OCI-LY7 (cell line): Measurements from ENCODE around the gene FBXO4. TPM values are rescaled to one million over a fixed set of nuclear protein-coding genes. Genes with fewer than 3 reads are reported as not detected.
"Not testable (repeated sequence)": the region's sequence is repeated elsewhere in the genome, so short reads cannot be mapped to it uniquely, and the experiment has no call there.

ENCODE experiments used
- BruUV-seq: library from RNA; stranded (reverse); fragments of 400-500 nt; replicated peaks from 2 replicates; lab custom pipeline; 2021; lab: Mats Ljungman, UMichigan
- CTCF ChIA-PET: fragments of 300-600 bp; sonication (Branson Sonifier 250); formaldehyde crosslinking; loops from one replicate; lab custom pipeline; 2022; ENCODE audit warnings: antibody characterized with exemption; ENCODE audit not compliant: unreplicated experiment; lab: Charles Lee
- POLR2A ChIA-PET: fragments of 300-600 bp; sonication (Branson Sonifier 250); formaldehyde crosslinking; loops from one replicate; lab custom pipeline; 2022; ENCODE audit warnings: antibody characterized with exemption; lab: Charles Lee
- DNase-seq: peaks from one replicate; pipeline ENCODE4 v3.0.0-alpha.2; 2015; ENCODE audit warnings: low spot score
- H2AFZ ChIP-seq: fragments of 200-600 bp; sonication (generic), shearing (Covaris generic); 2 replicates; pipeline ENCODE4 v1.6.1; 2014; ENCODE audit warnings: mild to moderate bottlenecking, antibody characterized with exemption, low read length, moderate library complexity
- H3K27ac ChIP-seq: fragments of 200-600 bp; sonication (generic); 2 replicates; pipeline ENCODE4 v1.5.1; 2014; ENCODE audit warnings: mixed run types, low read depth, mild to moderate bottlenecking, moderate library complexity, low read length, inconsistent platforms; ENCODE audit not compliant: poor library complexity, severe bottlenecking
- H3K36me3 ChIP-seq: fragments of 200-600 bp; sonication (generic); 2 replicates; pipeline ENCODE4 v1.6.1; 2014; ENCODE audit warnings: mild to moderate bottlenecking, antibody characterized with exemption, low read length, moderate library complexity, mixed read lengths; ENCODE audit not compliant: insufficient read depth
- H3K4me1 ChIP-seq: fragments of 200-600 bp; sonication (generic); 2 replicates; pipeline ENCODE4 v1.5.1; 2014; ENCODE audit warnings: mild to moderate bottlenecking, low read length; ENCODE audit not compliant: insufficient read depth, poor library complexity, severe bottlenecking
- H3K4me2 ChIP-seq: fragments of 200-600 bp; sonication (generic); 2 replicates; pipeline ENCODE4 v1.6.1; 2014; ENCODE audit warnings: mild to moderate bottlenecking, low read length
- H3K4me3 ChIP-seq: fragments of 200-600 bp; sonication (generic); 2 replicates; pipeline ENCODE4 v1.5.1; 2014; ENCODE audit warnings: mild to moderate bottlenecking, low read depth, low read length; ENCODE audit not compliant: poor library complexity, severe bottlenecking
- H3K79me2 ChIP-seq: fragments of 200-600 bp; sonication (generic); 2 replicates; pipeline ENCODE4 v1.6.1; 2016; ENCODE audit warnings: low read depth, mild to moderate bottlenecking, low read length, moderate library complexity, mixed read lengths; ENCODE audit not compliant: insufficient read depth
- H3K9me2 ChIP-seq: fragments of 200-600 bp; sonication (generic); 2 replicates; pipeline ENCODE4 v1.6.1; 2016; ENCODE audit warnings: mild to moderate bottlenecking, low read length, mixed read lengths; ENCODE audit not compliant: insufficient read depth
- H3K9me3 ChIP-seq: fragments of 200-600 bp; sonication (generic); 2 replicates; pipeline ENCODE4 v1.6.1; 2014; ENCODE audit warnings: mild to moderate bottlenecking, mixed run types, low read length, mixed read lengths
- H4K20me1 ChIP-seq: fragments of 200-600 bp; sonication (generic); 2 replicates; pipeline ENCODE4 v1.6.1; 2014; ENCODE audit warnings: mild to moderate bottlenecking, antibody characterized with exemption, low read length, moderate library complexity, mixed read lengths; ENCODE audit not compliant: insufficient read depth
- EZH2phosphoT487 ChIP-seq: fragments of 200-600 bp; sonication (generic); IDR thresholded peaks from 2 replicates; pipeline ENCODE4 v1.6.1; 2018; ENCODE audit warnings: low read depth, borderline replicate concordance, mild to moderate bottlenecking, mixed run types, antibody characterized with exemption, low read length, moderate library complexity, mixed read lengths
- intact Hi-C: fragments of 100-400 bp; cut with micrococcal nuclease; formaldehyde crosslinking; loops from one replicate; pipeline ENCODE4 v1.10.0; 2022; ENCODE audit not compliant: unreplicated experiment
- total RNA-seq, 2 experiments: library from RNA; depleted of rRNA in 1 of 2; stranded (reverse); fragments of >200 nt in 1 of 2; shearing (Covaris generic) in 1 of 2; gene quantifications; 2 replicates each; pipeline ENCODE4 v1.2.3, GENCODE V29; 2014 to 2022
- TF ChIP-seq, protein P1 (sequence below): fragments of 200-600 bp; sonication (generic); conservative IDR thresholded peaks from 2 replicates; pipeline ENCODE4 v1.5.1; 2014; ENCODE audit warnings: mild to moderate bottlenecking, antibody characterized with exemption, low read length, moderate library complexity, mixed read lengths

FBXO4 gene
- total RNA-seq, 2 experiments from 2014 or later: 0.40 TPM; not detected in 1

DNA sequence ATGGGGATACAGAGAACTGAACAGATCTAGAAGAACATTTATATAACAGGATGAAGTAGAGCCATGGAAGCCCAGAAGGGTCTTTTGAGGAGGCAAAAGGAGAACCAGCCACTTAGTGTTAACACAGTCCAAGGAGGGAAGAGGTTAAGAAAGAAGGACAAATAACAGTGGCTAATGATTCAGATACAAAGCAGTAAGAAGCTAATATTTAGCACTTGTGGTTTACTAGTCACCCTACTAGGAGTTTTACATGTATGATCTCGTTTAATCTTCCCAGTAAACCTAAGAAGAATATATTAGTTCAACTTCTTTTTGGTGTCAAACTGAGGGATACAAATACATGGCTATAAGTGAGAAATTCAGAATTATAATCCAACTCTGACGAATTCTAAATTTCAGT lies 7.7 kb downstream of the FBXO4 start:
- POLR2A ChIA-PET: interaction anchor here (0.7 kb wide), 1 partner anchor 43 kb away, joined by 3 read pairs; no protein-coding TSS in a partner anchor
- CTCF ChIA-PET: no interaction called here
- H3K36me3 ChIP-seq: no peaks in the 10 kb centered on the region

DNA sequence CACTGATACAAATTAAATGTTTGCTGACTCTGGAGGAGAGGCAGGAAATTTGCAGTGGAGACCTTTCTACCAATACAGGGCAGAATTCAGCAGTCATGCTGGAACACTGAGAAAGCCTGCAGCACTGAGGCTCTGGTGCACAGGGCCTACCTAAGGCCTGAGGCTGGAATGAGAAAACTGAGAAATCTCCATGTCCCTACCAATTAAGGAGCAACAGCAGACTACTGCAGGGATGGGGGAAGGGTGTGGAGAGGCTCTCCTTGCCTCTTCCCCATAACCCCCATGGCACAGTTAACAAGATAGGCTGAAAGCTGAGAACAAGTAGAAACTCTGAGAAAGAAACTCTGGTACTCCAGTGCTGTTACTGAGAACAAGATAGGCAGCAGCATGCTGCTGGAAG lies 10.5 kb downstream of the FBXO4 start:
- Histone ChIP-seq H3K4me2 (no peak overlapping the region), H3K9me3 (no peaks in the 10 kb centered on the region), H3K4me1 (no peaks in the 10 kb centered on the region), H3K36me3 (no peaks in the 10 kb centered on the region), H2AFZ (no peak overlapping the region), H4K20me1 (no peaks in the 10 kb centered on the region), H3K9me2 (no peaks in the 10 kb centered on the region), H3K4me3 (no peak overlapping the region), H3K27ac (no peak overlapping the region), H3K79me2 (no peaks in the 10 kb centered on the region)
- ChIA-PET POLR2A (no interaction called here), CTCF (no interaction called here)
- TF ChIP-seq EZH2phosphoT487: no peak
- TF ChIP-seq, protein P1, sequence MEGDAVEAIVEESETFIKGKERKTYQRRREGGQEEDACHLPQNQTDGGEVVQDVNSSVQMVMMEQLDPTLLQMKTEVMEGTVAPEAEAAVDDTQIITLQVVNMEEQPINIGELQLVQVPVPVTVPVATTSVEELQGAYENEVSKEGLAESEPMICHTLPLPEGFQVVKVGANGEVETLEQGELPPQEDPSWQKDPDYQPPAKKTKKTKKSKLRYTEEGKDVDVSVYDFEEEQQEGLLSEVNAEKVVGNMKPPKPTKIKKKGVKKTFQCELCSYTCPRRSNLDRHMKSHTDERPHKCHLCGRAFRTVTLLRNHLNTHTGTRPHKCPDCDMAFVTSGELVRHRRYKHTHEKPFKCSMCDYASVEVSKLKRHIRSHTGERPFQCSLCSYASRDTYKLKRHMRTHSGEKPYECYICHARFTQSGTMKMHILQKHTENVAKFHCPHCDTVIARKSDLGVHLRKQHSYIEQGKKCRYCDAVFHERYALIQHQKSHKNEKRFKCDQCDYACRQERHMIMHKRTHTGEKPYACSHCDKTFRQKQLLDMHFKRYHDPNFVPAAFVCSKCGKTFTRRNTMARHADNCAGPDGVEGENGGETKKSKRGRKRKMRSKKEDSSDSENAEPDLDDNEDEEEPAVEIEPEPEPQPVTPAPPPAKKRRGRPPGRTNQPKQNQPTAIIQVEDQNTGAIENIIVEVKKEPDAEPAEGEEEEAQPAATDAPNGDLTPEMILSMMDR: no peak
- intact Hi-C loops: no loop called here
- no peak for DNase-seq
- no TSS peak for BruUV-seq

More for the DNA sequence above, 7.7 kb downstream of the FBXO4 start:
- TF ChIP-seq EZH2phosphoT487: no peak
- TF ChIP-seq, protein P1: no peak
- Histone ChIP-seq H3K4me1 (no peaks in the 10 kb centered on the region), H3K9me2 (no peaks in the 10 kb centered on the region), H3K4me2 (no peak overlapping the region), H3K4me3 (no peak overlapping the region), H3K27ac (no peak overlapping the region), H3K79me2 (no peaks in the 10 kb centered on the region), H4K20me1 (no peaks in the 10 kb centered on the region), H3K9me3 (no peaks in the 10 kb centered on the region), H2AFZ (no peak overlapping the region)
- DNase-seq: no peak
- BruUV-seq: no TSS peak
- intact Hi-C loops: no loop called here

DNA sequence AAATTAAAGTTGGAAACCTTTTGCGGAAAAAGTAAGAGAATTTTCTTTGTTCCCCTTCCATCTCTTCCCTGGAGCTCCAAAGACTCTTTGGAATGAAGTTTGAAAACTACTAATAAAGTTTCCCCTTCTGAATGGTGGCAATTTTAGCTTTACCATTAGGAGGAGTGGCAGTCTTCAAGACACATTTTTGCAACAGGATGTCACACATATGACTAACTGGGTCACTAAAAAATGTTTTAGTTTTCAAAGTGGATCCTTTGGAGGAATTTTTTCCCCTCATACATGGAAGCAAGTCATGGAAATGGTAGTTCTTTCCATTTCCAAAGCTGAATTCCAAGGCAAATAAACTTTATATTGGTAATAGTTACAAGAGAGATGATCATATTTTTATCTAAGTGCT lies 15.6 kb downstream of the FBXO4 start:
- intact Hi-C loops: no loop called here
- POLR2A ChIA-PET: no interaction called here

DNA sequence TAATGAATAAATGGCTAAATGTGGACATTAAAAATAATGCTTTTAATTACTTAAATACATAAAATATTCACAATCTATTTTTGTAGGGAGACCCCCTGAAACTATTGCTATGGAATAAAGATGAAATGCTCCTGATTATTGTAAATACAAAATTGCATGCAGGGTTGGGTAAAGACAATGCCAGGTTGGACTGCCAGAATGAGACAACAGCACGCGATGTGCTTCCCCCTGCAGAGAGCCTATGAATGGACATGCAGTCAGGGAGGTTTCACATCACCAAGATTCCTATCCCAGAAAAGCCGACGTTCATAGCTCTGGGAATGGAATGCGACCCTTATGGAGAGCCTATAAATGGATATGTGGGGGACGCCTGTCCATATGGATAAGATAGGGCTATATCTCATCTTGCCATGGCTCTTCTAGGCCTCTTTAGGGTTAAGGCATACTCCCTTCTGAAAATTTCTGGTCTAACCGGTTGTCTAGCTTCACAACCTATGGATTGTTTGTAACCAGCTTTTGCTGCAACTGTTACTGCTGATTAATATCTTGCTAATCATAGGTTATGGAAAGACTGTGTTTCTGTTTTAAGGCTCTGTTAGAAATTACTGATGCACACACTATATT lies 20.4 kb downstream of the FBXO4 start:
- H3K79me2 ChIP-seq, intact Hi-C loops, H3K4me3 ChIP-seq, BruUV-seq, H3K9me2 ChIP-seq, DNase-seq, H3K27ac ChIP-seq, H2AFZ ChIP-seq, H3K4me2 ChIP-seq, CTCF ChIA-PET, H3K4me1 ChIP-seq, H3K36me3 ChIP-seq, H3K9me3 ChIP-seq, H4K20me1 ChIP-seq, POLR2A ChIA-PET: not testable (repeated sequence)

More for the DNA sequence above, 15.6 kb downstream of the FBXO4 start:
- H4K20me1 ChIP-seq: no peaks in the 10 kb centered on the region
- no peaks in the 10 kb centered on the region for H3K36me3 ChIP-seq
- CTCF ChIA-PET: no interaction called here
- H3K4me1 ChIP-seq: no peaks in the 10 kb centered on the region
- no TSS peak for BruUV-seq
- H3K79me2 ChIP-seq: no peaks in the 10 kb centered on the region
- no peak overlapping the region for H3K4me3 ChIP-seq
- TF ChIP-seq EZH2phosphoT487: no peak
- TF ChIP-seq, protein P1: no peak
- H3K9me2 ChIP-seq: no peaks in the 10 kb centered on the region
- H3K27ac ChIP-seq: no peak overlapping the region
- H3K9me3 ChIP-seq: no peaks in the 10 kb centered on the region
- no peak overlapping the region for H2AFZ ChIP-seq
- H3K4me2 ChIP-seq: no peak overlapping the region
- no peak for DNase-seq
